Upper lobe of left lung (tissue), 6 donors: ENCODE data around the gene CUX1. TPM values are rescaled to one million over a fixed set of nuclear protein-coding genes. Genes with fewer than 3 reads are reported as not detected.
A peak's percentile ranks its signal among the peaks of the same experiment; 100 is the strongest.

Experiments
- ATAC-seq, 2 donors: fragments of 200-7000 bp; cut with Tn5 transposase; one replicate each; pipeline ENCODE4 v1.9.1; 2022; ENCODE audit warnings: mild to moderate bottlenecking in 2 of 2, moderate library complexity in 2 of 2; ENCODE audit not compliant: low FRiP score in 2 of 2
- DNase-seq, 2 donors: peaks; one replicate each; pipeline ENCODE4 v3.0.0-alpha.2; 2019 to 2020
- H3K27ac ChIP-seq, 4 donors: fragments of 200-600 bp; sonication (generic); one replicate each; pipeline ENCODE4 v1.5.1; 2016 to 2019
- H3K27me3 ChIP-seq, 4 donors: fragments of 200-600 bp; sonication (generic); one replicate each; pipeline ENCODE4 v1.5.1; 2017 to 2019
- H3K36me3 ChIP-seq, 4 donors: fragments of 200-600 bp; sonication (generic); one replicate each; pipeline ENCODE4 v1.5.1; 2016 to 2019
- H3K4me1 ChIP-seq, 4 donors: fragments of 200-600 bp; sonication (generic); one replicate each; pipeline ENCODE4 v1.5.1; 2018 to 2019
- H3K4me3 ChIP-seq, 4 donors: fragments of 200-600 bp; sonication (generic); one replicate each; pipeline ENCODE4 v1.5.1; 2017 to 2019; ENCODE audit warnings: mild to moderate bottlenecking in 2 of 4, moderate library complexity in 1 of 4
- H3K9me3 ChIP-seq, 4 donors: fragments of 200-600 bp; sonication (generic); one replicate each; pipeline ENCODE4 v1.5.1; 2018 to 2019
- CTCF ChIP-seq, 6 experiments: fragments of 450-650 bp in 4 of 6; fragments of 200-600 bp in 2 of 6; sonication (generic) in 2 of 6; IDR thresholded peaks; one replicate each; pipeline ENCODE4 v1.5.1; 2016 to 2019; ENCODE audit warnings: antibody characterized with exemption in 6 of 6
- EP300 ChIP-seq, 4 donors: sonication (generic); formaldehyde crosslinking; IDR thresholded peaks; one replicate each; pipeline ENCODE4 v1.5.1; 2017; ENCODE audit warnings: antibody characterized with exemption in 4 of 4, control low read depth in 2 of 4
- POLR2A ChIP-seq, 4 donors: fragments of 450-650 bp; IDR thresholded peaks; one replicate each; pipeline ENCODE4 v1.5.1; 2016 to 2017; ENCODE audit warnings: antibody characterized with exemption in 4 of 4, mild to moderate bottlenecking in 2 of 4
- POLR2AphosphoS5 ChIP-seq, 2 donors: sonication (generic); formaldehyde crosslinking; IDR thresholded peaks; one replicate each; pipeline ENCODE4 v1.5.1; 2017; ENCODE audit warnings: antibody characterized with exemption in 2 of 2
- WGBS, 2 donors: methylation state at CpG; one replicate each; pipeline ENCODE4 v1.1.5; 2017 to 2018; 5-methylcytosine and 5-hydroxymethylcytosine counted together
- total RNA-seq, 6 donors: library from RNA; depleted of rRNA in 4 of 6; stranded (reverse); fragments of >200 nt in 4 of 6; gene quantifications; one replicate each; pipeline versions ENCODE4 v1.1.0 to v1.2.1, GENCODE V29; 2016 to 2021
- donor health status: DM: no; HTN: no; CAD: no; lungs with moderate emphysema.
- donor health status: DM: no; HTN: yes; CAD: no; lungs with severe emphysema.

Gene CUX1
- total RNA-seq, 6 donors from 2014 or later, result 106 to 188 (median 115) TPM

DNA sequence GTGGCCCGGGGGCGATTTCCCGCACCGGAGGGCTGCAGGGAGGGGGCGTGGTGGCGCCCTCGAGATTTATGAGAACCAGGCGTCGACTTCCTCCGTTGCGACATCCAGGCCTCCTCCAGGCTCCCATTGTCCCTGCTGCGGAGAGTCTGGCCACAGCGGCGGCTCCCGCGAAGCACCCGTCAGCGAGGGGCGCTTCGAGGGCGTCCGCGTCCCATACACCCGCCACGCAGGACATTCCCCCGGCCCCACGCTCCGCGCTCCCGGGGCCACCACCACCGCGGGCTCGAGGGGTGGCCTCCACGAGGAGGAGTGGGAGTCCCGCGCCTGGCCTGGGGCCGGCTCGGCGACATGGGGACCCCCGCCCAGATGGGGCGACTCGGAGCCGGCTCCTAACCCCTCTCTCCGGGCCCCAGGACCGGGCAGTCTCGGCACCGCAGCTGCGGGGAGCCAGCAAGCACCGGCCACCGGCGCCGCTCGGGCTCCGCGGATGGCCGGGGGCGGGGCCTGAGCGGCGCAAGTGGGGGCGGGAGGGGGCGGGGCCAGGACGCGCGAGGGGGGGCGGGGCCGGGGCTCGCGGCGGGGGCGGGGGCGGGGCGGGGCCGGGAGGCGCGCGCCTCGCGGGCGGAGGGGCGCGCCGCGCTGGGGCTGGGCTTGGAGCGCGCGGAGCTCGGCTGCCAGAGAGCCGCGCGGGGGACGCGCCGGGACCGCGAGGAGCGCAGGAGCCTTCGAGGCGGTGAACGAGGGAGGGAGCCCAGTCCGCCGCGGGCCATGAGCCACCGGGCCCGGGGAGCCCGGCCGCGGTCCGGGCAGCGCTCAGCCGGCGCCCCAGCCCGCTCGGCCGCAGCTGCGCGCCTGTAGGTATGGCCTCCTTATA is 469.0 kb downstream of the CUX1 start, which contains the start of gene SH2B2:
Gene SH2B2 (plus strand): TSS at position 632 of the 874 bp plus-strand sequence. CDS start 13,683 bp downstream, outside the sequence.
- peak; percentile 39 to 80 (median 66) for TF ChIP-seq POLR2A (IDR thresholded peaks at IDR 0.05)
- peak in 1 of 4 donors; percentile 50 for TF ChIP-seq EP300 (IDR thresholded peaks at IDR 0.05)
- TF ChIP-seq CTCF (IDR thresholded peaks at IDR 0.05), result peak in 2 of 6 experiments; percentile 25 to 26
- TF ChIP-seq POLR2AphosphoS5 (IDR thresholded peaks at IDR 0.05), result peak; percentile 58 to 70
- DNase-seq, result peak; percentile 90 to 92
- WGBS, 2 donors, result 0 to 1% methylated on average over 1 to 28 of the region's 116 CpGs
- peak within 1 kb of the TSS; percentile 83 to 96 (median 90) for H3K4me3 ChIP-seq
- H3K27me3 ChIP-seq, result no peaks in the 10 kb centered on the region
- no peaks in the 10 kb centered on the region for H3K9me3 ChIP-seq
- peak; percentile 56 to 86 for ATAC-seq
- H3K27ac ChIP-seq, result peak within 1 kb of the TSS; percentile 94 to 98 (median 94)
- H3K4me1 ChIP-seq, result peaks cover 30 to 41% (median 33%) of the 10 kb centered on the region in 4 donors
- H3K36me3 ChIP-seq, result no peaks in the 10 kb centered on the region

- TF ChIP-seq POLR2AphosphoS5 (IDR thresholded peaks at IDR 0.05) (no peak), EP300 (IDR thresholded peaks at IDR 0.05) (no peak), POLR2A (IDR thresholded peaks at IDR 0.05) (no peak), CTCF (IDR thresholded peaks at IDR 0.05) (no peak)
- H3K4me1 ChIP-seq, result peaks cover 30 to 41% (median 33%) of the 10 kb centered on the region in 4 donors
- H3K9me3 ChIP-seq, result no peaks in the 10 kb centered on the region
- ATAC-seq (peak; percentile 49 to 51), DNase-seq (peak; percentile 31 to 88)
- peak overlapping the region; percentile 26 to 94 (median 59) for H3K27ac ChIP-seq
- no peaks in the 10 kb centered on the region for H3K36me3 ChIP-seq
- 1 to 2% methylated on average over 11 to 33 of the region's 69 CpGs for WGBS, 2 donors
- no peaks in the 10 kb centered on the region for H3K27me3 ChIP-seq
- peak overlapping the region; percentile 83 to 96 (median 90) for H3K4me3 ChIP-seq
These were observed 469.9 kb downstream of the CUX1 start for GRCh38 chr7:102287111-102287980.

- Histone ChIP-seq H3K36me3 (no peaks in the 10 kb centered on the region), H3K27me3 (no peaks in the 10 kb centered on the region), H3K27ac (peak overlapping the region in 1 of 4 donors; percentile 94), H3K4me1 (peaks cover 30 to 44% (median 33%) of the 10 kb centered on the region in 4 donors), H3K9me3 (no peaks in the 10 kb centered on the region), H3K4me3 (peak overlapping the region; percentile 83 to 96 (median 90))
- ATAC-seq (no peak), DNase-seq (no peak)
- no peak for TF ChIP-seq EP300 (IDR thresholded peaks at IDR 0.05)
- no peak for TF ChIP-seq POLR2AphosphoS5 (IDR thresholded peaks at IDR 0.05)
- TF ChIP-seq POLR2A (IDR thresholded peaks at IDR 0.05), result no peak
- TF ChIP-seq CTCF (IDR thresholded peaks at IDR 0.05), result no peak
- 37 to 42% methylated on average over 5 of the region's 5 CpGs for WGBS, 2 donors
These were observed 470.5 kb downstream of the CUX1 start for GRCh38 chr7:102287981-102288278.

- H3K36me3 ChIP-seq, result no peaks in the 10 kb centered on the region
- peak overlapping the region in 2 of 4 donors; percentile 90 for H3K4me3 ChIP-seq
- DNase-seq (no peak), ATAC-seq (no peak)
- 34 to 42% methylated on average over 8 to 10 of the region's 10 CpGs for WGBS, 2 donors
- H3K27ac ChIP-seq, result no peak overlapping the region
- H3K9me3 ChIP-seq, result no peaks in the 10 kb centered on the region
- H3K27me3 ChIP-seq, result no peaks in the 10 kb centered on the region
- H3K4me1 ChIP-seq, result peaks cover 30 to 44% (median 33%) of the 10 kb centered on the region in 4 donors
- TF ChIP-seq POLR2A (IDR thresholded peaks at IDR 0.05) (no peak), POLR2AphosphoS5 (IDR thresholded peaks at IDR 0.05) (no peak), EP300 (IDR thresholded peaks at IDR 0.05) (no peak), CTCF (IDR thresholded peaks at IDR 0.05) (no peak)
These were observed 471.0 kb downstream of the CUX1 start for GRCh38 chr7:102288285-102288930.
